Right ventricle myocardium superior (tissue), 1 donor: ENCODE results near the gene KYAT1. TPM values are rescaled to one million over a fixed set of nuclear protein-coding genes. Genes with fewer than 3 reads are reported as not detected.

Experiments
- ATAC-seq: fragments of 200-7000 bp; cut with Tn5 transposase; one replicate; pipeline ENCODE4 v1.9.1; 2020; ENCODE audit warnings: mild to moderate bottlenecking; ENCODE audit not compliant: poor library complexity
- DNase-seq: peaks from one replicate; pipeline ENCODE4 v3.0.0-alpha.2; 2020
- intact Hi-C: fragments of 100-400 bp; cut with DNase I; formaldehyde crosslinking; loops from one replicate; pipeline ENCODE4 v1.11.2; 2022
- total RNA-seq: library from RNA; stranded (reverse); fragmentation: NEBNext Ultra II Directional; extraction: Animal tissue kit (Norgen Biotek cat#: 25700); gene quantifications from one replicate; pipeline ENCODE4 v1.2.1, GENCODE V29; 2021
- donor health status: DM: no; HTN: yes; CAD: no; lungs with severe emphysema.

The KYAT1 gene
- total RNA-seq, 1 donor from 2014 or later = 12.6 TPM

GRCh38 chr9:128828267-128828666, 53.5 kb downstream of the KYAT1 start:
- ATAC-seq (no peak), DNase-seq (no peak)
- intact Hi-C loops = no loop called here

- intact Hi-C loops = no loop called here
- no peak for ATAC-seq
- DNase-seq = no peak
These were observed 55.6 kb downstream of the KYAT1 start for GRCh38 chr9:128825923-128826700.

- DNase-seq (no peak), ATAC-seq (no peak)
- intact Hi-C loops = no loop called here
These were observed 56.8 kb downstream of the KYAT1 start for GRCh38 chr9:128824911-128825310.

GRCh38 chr9:128823903-128824406, 57.8 kb downstream of the KYAT1 start:
- no peak for ATAC-seq
- intact Hi-C loops = no loop called here
- DNase-seq = no peak

- intact Hi-C loops = no loop called here
- no peak for DNase-seq
These were observed 58.3 kb downstream of the KYAT1 start for GRCh38 chr9:128823362-128823902.

GRCh38 chr9:128822407-128823042, 59.2 kb downstream of the KYAT1 start:
- DNase-seq = no peak
- ATAC-seq = no peak
- intact Hi-C loops = no loop called here

More at GRCh38 chr9:128823362-128823902, 58.3 kb downstream of the KYAT1 start:
- no peak for ATAC-seq

- DNase-seq (no peak), ATAC-seq (no peak)
- intact Hi-C loops = no loop called here
These were observed 60.0 kb downstream of the KYAT1 start for GRCh38 chr9:128821584-128822406.

GRCh38 chr9:128820665-128821583, 60.8 kb downstream of the KYAT1 start:
- ATAC-seq = no peak
- intact Hi-C loops = no loop called here
- DNase-seq = no peak

GRCh38 chr9:128819716-128820664, 61.8 kb downstream of the KYAT1 start:
- DNase-seq (peak; percentile 68), ATAC-seq (peak; percentile 68)
- intact Hi-C loops = no loop called here

- peak; percentile 18 for ATAC-seq
- intact Hi-C loops = no loop called here
- peak; percentile 75 for DNase-seq
These were observed 62.7 kb downstream of the KYAT1 start for GRCh38 chr9:128818839-128819715.

GRCh38 chr9:128818099-128818838, 63.5 kb downstream of the KYAT1 start, which contains the start of gene ENDOG:
TSS of gene ENDOG (plus strand) at chr9:128818500. CDS start at chr9:128818685, 185 bp downstream.
- peak; percentile 94 for ATAC-seq
- intact Hi-C loops = no loop called here

GRCh38 chr9:128810873-128811272, 70.9 kb downstream of the KYAT1 start:
- intact Hi-C loops = no loop called here
- no peak for ATAC-seq
- DNase-seq = no peak

More at GRCh38 chr9:128818099-128818838, 63.5 kb downstream of the KYAT1 start, which contains the start of gene ENDOG:
- DNase-seq = peak; percentile 99

GRCh38 chr9:128809831-128810230, 71.9 kb downstream of the KYAT1 start:
- intact Hi-C loops = no loop called here
- no peak for ATAC-seq

GRCh38 chr9:128809036-128809599, 72.6 kb downstream of the KYAT1 start:
- ATAC-seq (peak; percentile 27), DNase-seq (no peak)
- intact Hi-C loops = no loop called here

More at GRCh38 chr9:128809831-128810230, 71.9 kb downstream of the KYAT1 start:
- no peak for DNase-seq

GRCh38 chr9:128808543-128808942, 73.2 kb downstream of the KYAT1 start:
- ATAC-seq (no peak), DNase-seq (no peak)
- intact Hi-C loops = no loop called here
